HG03520 (cell line): Measurements from ENCODE around the gene C17orf107.

Experiments used
- ATAC-seq: cut with Tn5 transposase; IDR thresholded peaks from one replicate; pipeline ENCODE4 v1.9.1; 2021; ENCODE audit warnings: mild to moderate bottlenecking, moderate library complexity; ENCODE audit not compliant: unreplicated experiment

C17orf107 gene

DNA sequence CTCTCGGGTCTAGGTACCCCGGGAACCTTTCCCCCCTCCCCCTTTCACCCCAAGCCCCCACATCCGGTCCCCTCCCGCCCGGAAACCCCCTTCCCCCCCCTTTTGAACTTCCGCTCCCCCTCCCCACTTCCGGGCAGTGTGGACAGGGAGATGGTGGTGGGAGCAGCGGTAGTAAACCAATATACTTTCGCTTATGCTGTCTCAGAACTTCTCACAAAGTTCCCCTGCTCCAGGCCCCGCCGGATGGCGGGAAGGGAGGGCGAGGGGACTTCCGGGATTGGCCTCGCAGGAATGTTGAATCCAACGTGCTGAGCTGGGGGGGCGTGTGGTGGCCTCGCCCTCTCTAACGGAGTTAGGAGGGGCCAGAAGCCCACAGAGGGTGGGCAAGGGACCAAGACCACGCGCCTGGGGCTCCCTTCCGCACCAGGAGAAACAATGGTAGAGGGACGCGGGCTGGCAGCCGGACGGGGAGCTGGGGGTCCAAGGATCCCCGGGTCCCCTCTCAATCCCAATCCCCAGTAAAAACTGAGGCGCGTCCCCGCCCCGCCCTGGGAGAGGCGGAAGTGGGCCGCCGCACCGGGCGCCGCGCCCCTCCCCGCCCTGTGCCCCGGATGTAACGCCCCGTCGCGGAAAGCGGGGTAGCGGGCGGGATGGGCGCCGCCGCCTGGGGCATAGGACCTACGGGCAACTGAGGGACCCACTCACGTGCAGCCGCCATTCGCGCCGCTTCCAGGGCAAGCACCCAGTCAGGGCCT is 48.3 kb downstream of the C17orf107 start:
- no peak for ATAC-seq

- ATAC-seq = no peak
Observed at GRCh38 chr17:4948166-4948930, 49.0 kb downstream of the C17orf107 start, which contains the start of gene PFN1. Gene PFN1, minus strand, starts transcription at chr17:4948530. Its CDS starts 136 bp downstream, at chr17:4948394.

DNA sequence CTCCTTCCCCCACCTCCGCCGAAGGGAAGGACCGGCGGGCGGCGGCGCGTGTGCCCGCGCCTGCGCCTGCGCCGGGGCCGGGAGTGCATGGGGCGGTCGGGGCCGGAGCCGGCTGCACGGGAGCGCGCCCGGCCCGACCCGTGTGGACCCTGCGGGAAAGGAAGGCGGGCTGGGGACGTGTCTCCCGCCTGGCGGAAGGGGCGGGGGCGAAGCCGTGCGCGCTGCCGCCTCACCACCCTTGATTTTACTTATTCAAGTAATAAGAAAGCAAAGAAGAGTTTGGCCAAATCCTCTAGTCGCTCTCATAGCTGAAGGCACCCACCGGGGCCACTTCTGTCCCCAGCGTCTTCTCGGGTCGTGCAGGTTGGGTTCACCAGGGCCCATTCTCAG is 49.6 kb downstream of the C17orf107 start:
- ATAC-seq = peak; percentile 33

GRCh38 chr17:4949321-4950074 is 50.2 kb downstream of the C17orf107 start:
- peak; percentile 32 for ATAC-seq

- ATAC-seq = no peak
Observed at GRCh38 chr17:4950075-4950745, 50.9 kb downstream of the C17orf107 start.

- no peak for ATAC-seq
Observed at GRCh38 chr17:4950746-4951204, 51.4 kb downstream of the C17orf107 start, which contains the start of gene ENO3. Gene ENO3, plus strand, starts transcription at chr17:4951119. Its CDS starts 711 bp downstream, at chr17:4951830.

- ATAC-seq = no peak
Observed at GRCh38 chr17:4951486-4951885, 52.1 kb downstream of the C17orf107 start.
